Measurements from ENCODE around the gene PRKCA.
A peak's percentile ranks its signal among the peaks of the same experiment; 100 is the strongest.
"Not testable (repeated sequence)": the region's sequence is repeated elsewhere in the genome, so short reads cannot be mapped to it uniquely, and the experiment has no call there.

PRKCA gene

DNA sequence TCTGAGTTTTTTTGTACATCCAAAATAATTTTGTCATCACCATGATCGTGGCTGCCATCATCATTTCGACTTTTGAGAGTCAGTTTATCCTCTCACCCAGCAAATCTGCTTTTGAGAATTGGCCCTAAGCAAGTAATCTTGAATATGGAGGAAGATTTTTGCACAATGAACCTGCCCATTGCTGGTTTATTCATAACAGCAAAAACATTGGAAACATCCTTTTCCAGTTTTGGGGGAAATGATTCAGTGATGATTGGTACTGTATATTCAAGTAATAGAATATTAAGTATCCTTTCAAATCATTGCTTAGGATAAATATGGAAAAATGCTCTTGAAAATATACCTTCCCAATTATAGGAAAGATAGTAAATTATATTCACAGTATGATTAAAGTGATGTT is 53.1 kb downstream of the PRKCA start:
- FAIRE-seq, result no peak

- no peak for FAIRE-seq
Measured at GRCh38 chr17:66357037-66357436, 54.6 kb downstream of the PRKCA start.

DNA sequence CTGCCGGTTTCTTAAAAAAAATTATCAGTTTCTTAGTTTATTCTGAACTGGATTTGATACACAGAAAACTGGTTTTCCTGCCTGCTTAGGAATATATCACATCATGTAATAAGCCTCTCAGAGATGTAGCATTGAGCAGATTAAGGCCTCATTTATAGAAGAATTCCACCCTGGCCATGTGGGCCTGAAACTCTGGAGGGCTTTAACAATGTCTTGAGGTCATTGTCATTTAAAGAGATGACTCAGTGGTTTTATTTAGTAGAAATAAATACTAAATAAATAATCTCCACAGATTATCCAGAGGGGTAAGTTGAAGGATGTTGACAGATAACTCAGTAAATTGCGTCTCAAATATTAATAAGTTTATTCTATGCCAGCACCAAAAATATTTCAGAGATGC is 56.9 kb downstream of the PRKCA start:
- no peak for FAIRE-seq

- FAIRE-seq, result not testable (repeated sequence)
Measured at GRCh38 chr17:66360961-66361565, 58.6 kb downstream of the PRKCA start.

DNA sequence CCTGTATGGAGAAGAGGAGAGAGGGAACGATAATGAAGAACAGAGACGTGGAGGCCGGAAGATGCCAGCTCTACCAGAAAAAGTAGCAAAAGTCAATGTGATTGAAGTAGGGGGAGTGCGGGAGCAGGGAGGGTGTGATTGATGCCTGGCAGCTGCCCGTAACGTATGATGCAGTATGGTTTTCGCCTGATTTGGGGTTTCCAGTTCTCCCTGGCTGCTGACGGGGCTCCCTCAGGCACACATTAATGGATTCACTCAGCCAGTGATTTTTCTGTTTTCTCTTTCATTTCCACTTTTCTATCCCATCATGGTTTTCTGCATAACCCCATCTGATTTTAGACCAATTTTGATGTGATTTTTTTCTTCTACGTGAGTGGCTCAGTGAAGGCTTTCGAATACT is 62.1 kb downstream of the PRKCA start:
- no peak for FAIRE-seq

DNA sequence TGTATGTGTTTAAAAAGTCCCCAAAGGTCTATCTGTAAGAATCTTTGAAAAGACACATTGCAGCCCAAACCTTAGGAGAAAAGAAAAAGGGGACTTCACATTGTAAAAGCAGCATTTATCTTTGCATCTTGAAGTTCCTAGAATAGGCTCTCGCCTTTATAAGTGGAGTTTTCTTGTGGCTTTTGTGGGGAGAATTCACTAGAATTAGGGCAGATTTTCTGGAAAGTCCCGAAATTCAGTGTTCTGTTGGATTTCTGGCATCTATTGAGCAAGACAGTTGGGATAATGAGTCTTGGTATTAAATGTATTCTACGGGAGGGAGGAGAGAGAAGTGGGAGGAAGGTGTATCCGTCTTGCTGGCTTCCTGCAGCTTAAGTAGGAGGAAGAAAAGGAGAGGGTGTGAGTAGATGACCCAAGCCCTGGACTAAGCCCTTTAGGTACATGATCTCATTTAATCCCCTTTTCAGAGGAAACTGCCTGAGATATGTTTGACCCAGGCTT is 62.6 kb downstream of the PRKCA start:
- FAIRE-seq, result no peak

DNA sequence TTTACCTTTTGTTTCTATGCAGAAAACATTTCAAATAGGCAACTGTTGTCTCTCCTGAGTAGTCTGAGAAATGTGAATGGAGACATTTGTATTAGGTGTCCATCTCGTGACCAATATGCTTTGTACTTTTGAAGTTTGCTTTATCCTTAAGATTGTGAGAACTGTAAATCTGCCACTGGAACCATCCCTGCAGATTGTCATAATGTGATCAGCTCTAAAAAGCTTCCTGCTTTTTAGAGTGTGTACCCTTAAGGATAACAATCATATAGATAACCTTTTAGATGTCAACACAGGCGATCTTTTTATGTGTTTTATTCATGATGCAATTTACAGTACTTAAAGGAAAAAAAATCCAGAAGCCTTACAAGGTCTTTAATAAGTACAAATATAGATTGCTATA is 63.5 kb downstream of the PRKCA start:
- no peak for FAIRE-seq

GRCh38 chr17:66367107-66367506 is 64.7 kb downstream of the PRKCA start:
- no peak for FAIRE-seq

GRCh38 chr17:66369830-66370229 is 67.4 kb downstream of the PRKCA start:
- no peak for FAIRE-seq

- no peak for FAIRE-seq
Measured at GRCh38 chr17:66371561-66371960, 69.1 kb downstream of the PRKCA start.

DNA sequence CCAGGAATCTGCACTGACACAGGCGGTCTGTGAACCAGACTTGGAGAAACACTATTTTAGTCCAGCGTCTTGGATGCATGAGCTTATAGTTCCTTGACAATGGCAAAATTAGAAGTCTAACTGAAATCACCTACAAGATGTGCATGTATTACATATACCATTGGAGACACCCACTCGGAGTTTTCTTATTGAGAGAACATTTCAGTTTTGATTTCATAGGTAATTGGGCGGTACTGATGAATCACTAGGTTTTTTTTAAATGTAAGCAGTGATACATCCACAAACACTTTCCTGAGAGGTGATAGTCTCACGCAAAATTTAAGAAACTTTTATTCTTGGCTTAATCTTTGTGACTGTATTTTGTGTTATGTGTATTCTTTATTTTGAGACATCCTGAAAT is 69.8 kb downstream of the PRKCA start:
- FAIRE-seq, result no peak

DNA sequence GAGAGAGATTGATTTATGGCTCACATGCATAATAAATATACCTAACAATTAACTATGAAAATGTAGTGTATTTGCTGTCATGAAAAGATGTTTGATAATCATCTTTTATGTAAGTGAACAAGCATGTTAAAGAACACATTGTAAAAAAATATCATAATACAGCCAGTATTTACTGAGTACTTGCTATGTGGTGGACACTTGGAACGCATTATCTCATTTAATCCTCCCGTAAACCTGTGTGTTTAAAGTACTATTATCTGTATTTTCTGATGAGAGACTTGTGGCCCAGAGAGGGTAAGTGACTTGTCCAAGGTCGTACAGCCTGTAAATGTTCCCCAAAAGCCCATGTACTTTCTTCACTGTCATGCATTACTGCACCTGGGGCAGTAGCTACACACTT is 70.7 kb downstream of the PRKCA start:
- FAIRE-seq, result no peak

DNA sequence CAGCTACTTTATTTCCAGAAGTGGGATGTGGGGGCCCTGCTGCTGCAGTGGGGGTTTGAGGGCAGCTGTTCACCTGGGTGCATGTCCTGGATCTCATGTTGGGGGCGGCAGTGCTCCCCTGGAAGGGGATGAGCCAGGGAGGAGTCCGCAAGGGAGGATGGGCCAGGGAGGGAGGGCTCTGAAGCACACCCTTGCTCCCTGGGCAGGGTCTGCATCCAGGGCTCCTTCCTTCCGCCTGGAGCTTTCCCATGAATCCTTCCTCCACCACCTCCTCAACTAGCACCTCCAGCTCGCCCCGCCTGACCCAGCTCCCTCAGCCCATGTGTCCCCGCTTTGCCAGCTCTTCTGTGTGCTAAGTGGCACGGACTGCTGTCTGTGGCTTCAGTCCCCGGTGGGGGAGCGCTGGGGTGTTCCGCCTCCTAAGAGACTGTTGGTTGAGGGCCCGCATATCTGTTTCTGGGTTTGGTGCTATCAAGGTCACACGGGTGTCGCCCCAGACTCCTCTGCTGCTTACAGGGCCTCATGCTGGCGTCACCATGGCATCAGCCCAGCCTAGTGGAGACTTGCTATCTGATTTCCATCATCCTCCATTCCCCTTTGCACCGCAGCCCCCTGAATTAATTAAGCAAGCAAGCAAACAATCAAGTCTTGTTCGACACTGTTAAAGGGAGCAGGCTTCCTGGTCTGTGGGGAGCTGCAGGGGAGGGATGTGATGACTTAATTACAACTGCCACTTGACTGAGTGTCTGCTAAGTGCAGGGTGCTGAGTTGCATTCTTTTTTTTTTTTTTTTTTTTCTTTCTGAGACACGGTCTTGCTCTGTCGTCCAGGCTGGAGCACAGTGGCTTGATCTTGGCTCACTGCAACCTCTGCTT is 71.8 kb downstream of the PRKCA start:
- FAIRE-seq, result peak; percentile 53

GRCh38 chr17:66375121-66375520 is 72.7 kb downstream of the PRKCA start:
- no peak for FAIRE-seq

DNA sequence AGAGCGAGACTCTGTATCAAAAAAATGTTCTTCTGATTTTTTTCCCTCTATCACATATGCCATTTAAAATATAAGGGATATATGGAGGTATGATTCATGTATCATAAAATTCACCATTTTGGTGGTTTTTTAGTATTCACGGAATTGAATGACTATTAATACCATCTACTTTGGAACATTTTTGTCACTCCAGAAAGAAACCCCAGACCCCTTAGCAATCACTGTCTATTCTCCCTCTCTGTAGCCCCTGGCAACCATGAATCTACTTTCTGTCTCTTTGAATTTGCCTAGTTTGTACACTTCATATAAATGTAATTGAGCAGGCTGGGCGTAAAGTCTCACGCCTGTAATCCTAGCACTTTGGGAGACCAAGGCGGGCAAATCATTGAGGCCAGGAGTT is 75.9 kb downstream of the PRKCA start:
- FAIRE-seq, result no peak

DNA sequence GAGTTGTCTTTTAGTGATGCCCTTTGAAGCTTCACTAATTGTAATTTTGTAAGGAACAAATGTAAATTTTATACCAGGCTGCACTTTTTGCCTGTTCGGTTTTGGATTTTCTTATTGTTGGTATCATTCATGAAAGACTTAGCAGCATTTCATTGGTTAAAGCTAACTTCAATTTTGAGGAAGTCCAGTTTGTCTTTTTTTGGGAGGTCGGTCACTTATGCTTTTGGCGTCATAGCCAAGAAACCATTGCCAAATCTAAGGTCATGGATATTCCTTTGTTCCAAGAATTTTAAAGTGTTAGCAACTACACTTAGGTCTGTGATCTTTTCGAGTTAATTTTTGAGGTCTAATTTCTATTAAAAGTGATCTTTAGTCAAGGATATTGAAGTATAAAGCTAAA is 77.1 kb downstream of the PRKCA start:
- FAIRE-seq, result no peak

GRCh38 chr17:66379996-66380395 is 77.6 kb downstream of the PRKCA start:
- FAIRE-seq, result no peak

DNA sequence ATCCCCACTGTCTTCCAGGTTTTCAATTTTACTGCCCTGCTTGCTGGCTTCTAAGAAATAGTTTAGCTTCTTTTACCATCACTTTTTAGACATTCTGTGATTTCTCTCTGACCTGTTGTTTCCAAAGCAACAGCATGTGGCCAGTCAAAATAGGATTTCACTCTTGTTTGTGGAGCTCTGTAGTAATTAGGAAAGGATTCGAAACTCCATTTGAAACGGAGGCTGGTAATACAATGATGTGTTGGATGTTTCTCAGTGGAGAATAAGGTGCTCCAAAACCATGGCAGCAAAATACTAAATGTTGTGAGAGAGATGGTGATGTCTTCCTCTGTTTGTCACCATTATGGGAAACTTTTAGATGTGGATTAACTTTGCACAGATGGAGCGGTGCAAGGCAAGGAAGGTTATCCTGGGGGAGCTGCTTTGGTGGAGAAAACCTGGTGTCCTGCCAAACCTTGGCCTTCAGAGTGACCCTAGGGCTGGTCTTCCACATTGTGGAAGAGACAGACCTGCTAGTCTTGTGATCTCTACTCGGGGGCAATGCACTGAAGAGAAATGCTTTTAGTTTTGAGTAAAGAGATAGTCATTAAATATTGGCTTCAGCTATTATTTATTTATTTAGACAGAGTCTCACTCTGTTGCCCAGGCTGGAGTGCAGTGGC is 79.4 kb downstream of the PRKCA start:
- FAIRE-seq, result no peak

DNA sequence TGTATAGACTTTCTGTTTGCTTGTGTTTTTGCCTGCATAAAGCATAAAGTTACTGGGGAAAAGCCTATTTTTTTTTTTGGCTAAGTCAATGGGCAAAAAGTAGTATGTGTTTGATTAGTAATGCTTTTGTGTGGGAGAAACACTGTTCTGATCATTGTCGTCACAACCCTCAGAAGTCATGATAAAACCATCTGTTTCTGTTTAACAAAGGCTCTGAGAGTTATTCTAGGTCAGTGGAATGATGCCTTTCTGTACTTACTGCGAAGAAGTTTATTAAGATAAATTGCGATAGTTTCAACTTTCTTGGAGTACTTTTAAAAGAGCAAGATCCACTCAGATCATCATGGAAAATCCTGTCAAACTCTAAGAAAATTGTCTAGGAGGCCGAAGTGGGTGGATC is 80.9 kb downstream of the PRKCA start:
- no peak for FAIRE-seq

GRCh38 chr17:66386498-66387351 is 84.3 kb downstream of the PRKCA start:
- no peak for FAIRE-seq

DNA sequence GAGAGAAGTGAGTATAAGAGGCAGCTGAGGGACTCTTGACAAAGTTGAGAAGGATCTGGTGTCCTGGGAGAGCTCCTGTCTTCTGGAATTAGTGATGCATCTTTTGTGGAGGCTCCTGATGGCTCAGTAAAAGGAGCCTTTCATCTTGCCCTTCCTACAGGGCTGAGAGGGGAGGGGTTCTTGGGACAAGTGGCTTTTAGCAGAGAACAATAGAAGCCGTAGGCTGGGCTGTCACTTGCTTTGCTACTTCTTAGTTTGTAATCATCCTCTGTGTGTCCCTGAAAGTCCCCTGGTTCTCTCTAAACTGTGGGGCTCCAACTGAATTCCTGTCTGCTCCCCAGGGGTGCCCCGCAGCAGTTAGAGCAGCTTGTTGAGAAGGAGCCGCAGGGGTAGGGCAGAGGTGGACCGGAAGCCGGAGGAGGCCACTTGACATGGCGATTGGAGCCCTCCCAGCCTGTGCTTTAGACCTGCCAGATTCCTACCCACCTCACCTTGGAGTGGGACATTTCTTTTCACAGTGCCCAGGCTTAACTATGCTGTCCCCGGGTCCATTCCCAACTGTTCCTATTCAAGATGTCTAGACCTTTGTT is 85.1 kb downstream of the PRKCA start:
- no peak for FAIRE-seq

DNA sequence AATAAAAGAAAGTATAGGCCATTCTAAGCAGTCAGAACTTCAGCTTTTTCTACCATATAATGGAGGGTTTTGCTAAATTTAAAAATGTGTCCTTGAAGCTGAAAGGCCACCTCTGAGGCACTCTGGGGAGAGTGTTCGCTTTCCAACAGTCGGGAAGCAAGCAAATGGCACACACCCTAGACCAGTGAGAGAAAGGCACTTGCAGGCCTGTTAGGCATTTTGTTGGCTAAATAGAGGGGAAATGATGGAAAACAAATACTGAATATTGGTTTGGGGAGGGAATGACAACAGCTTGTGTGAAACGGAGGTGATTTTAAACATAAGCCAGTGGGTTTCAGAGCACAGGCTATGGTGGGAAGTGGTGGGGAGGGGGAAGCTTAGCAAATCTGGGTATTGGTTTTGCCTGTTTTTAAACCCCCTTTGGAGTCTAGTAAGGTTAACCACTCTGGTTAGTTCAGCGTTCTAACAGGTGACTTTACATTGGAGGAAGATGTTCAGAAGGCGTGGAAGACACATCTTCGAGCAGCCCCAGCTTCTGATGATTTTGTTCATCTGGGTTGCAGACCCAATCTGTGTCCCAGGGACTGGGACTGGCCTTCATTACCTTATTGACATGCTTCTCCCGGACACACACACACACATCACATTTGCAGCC is 90.5 kb downstream of the PRKCA start:
- FAIRE-seq, result no peak

Data from islet of Langerhans (tissue), 1 donor.